Neural progenitor cell (in vitro differentiated cells): ENCODE results near the gene TFAP2E. TPM values are rescaled to one million over a fixed set of nuclear protein-coding genes. Genes with fewer than 3 reads are reported as not detected.

Experiments
- DNase-seq: peaks from one replicate; pipeline ENCODE4 v3.0.0-alpha.2; 2016; ENCODE audit warnings: low spot score
- H2AFZ ChIP-seq: fragments of 200-600 bp; sonication (generic); replicated peaks from 2 replicates; pipeline ENCODE4 v1.6.1; 2016; ENCODE audit warnings: antibody characterized with exemption
- H3F3A ChIP-seq: fragments of 200-600 bp; sonication (generic); 2 replicates; pipeline ENCODE4 v1.6.1; 2016; ENCODE audit warnings: antibody characterized with exemption, low read depth
- H3K27ac ChIP-seq: fragments of 200-600 bp; sonication (generic); 2 replicates; pipeline ENCODE4 v1.5.1; 2016; ENCODE audit warnings: mild to moderate bottlenecking
- H3K27me3 ChIP-seq: fragments of 200-600 bp; sonication (generic); 2 replicates; pipeline ENCODE4 v1.6.1; 2016; ENCODE audit warnings: mild to moderate bottlenecking, moderate library complexity
- H3K36me3 ChIP-seq: fragments of 200-600 bp; sonication (generic); 2 replicates; pipeline ENCODE4 v1.5.1; 2016
- H3K4me1 ChIP-seq: fragments of 200-600 bp; sonication (generic); 2 replicates; pipeline ENCODE4 v1.6.1; 2016; ENCODE audit warnings: mixed run types
- H3K4me2 ChIP-seq: fragments of 200-600 bp; sonication (generic); 2 replicates; pipeline ENCODE4 v1.6.1; 2016
- H3K4me3 ChIP-seq: fragments of 200-600 bp; sonication (generic); 2 replicates; pipeline ENCODE4 v1.5.1; 2016
- H3K79me2 ChIP-seq: fragments of 200-600 bp; sonication (generic); 2 replicates; pipeline ENCODE4 v1.6.1; 2016; ENCODE audit warnings: low read depth
- H3K9ac ChIP-seq: fragments of 200-600 bp; sonication (generic); 2 replicates; pipeline ENCODE4 v1.6.1; 2016
- H3K9me3 ChIP-seq: fragments of 200-600 bp; sonication (generic); 2 replicates; pipeline ENCODE4 v1.5.1; 2016; ENCODE audit warnings: low read depth
- H4K20me1 ChIP-seq: fragments of 200-600 bp; sonication (generic); 2 replicates; pipeline ENCODE4 v1.6.1; 2016; ENCODE audit warnings: low read depth
- H3K27ac Mint-ChIP-seq: 3 replicates; pipeline ENCODE4 v1.8.0; 2021; ENCODE audit warnings: mixed read lengths
- H3K27me3 Mint-ChIP-seq: 2 replicates; pipeline ENCODE4 v1.8.0; 2022; ENCODE audit warnings: low read depth, mild to moderate bottlenecking, inconsistent platforms, moderate library complexity, mixed read lengths; ENCODE audit not compliant: insufficient read depth
- H3K36me3 Mint-ChIP-seq: 3 replicates; pipeline ENCODE4 v1.8.0; 2021; ENCODE audit warnings: mixed read lengths
- H3K4me1 Mint-ChIP-seq: 3 replicates; pipeline ENCODE4 v1.8.0; 2021; ENCODE audit warnings: mixed read lengths
- H3K4me3 Mint-ChIP-seq: 3 replicates; pipeline ENCODE4 v1.8.0; 2021; ENCODE audit warnings: mild to moderate bottlenecking, moderate library complexity, mixed read lengths
- H3K9me3 Mint-ChIP-seq: 3 replicates; pipeline ENCODE4 v1.8.0; 2020; ENCODE audit warnings: mixed read lengths
- EZH2 ChIP-seq: fragments of 200-600 bp; sonication (generic); IDR thresholded peaks from 2 replicates; pipeline ENCODE4 v1.6.1; 2017; ENCODE audit warnings: antibody characterized with exemption, mild to moderate bottlenecking, moderate library complexity
- EZH2phosphoT487 ChIP-seq: fragments of 200-600 bp; sonication (generic); IDR thresholded peaks from 2 replicates; pipeline ENCODE4 v1.6.1; 2017; ENCODE audit warnings: antibody characterized with exemption
- total RNA-seq: library from RNA; depleted of rRNA; stranded (reverse); fragments of >200 nt; gene quantifications from 2 replicates; pipeline ENCODE4 v1.2.3, GENCODE V29; 2015; ENCODE audit warnings: low replicate concordance
- TF ChIP-seq, protein P1 (sequence below): fragments of 200-600 bp; sonication (generic); IDR thresholded peaks from 2 replicates; pipeline ENCODE4 v1.5.1; 2017; ENCODE audit warnings: antibody characterized with exemption, mild to moderate bottlenecking

TFAP2E gene
- total RNA-seq, 1 donor from 2014 or later = not detected

- no peak for DNase-seq
- no peak overlapping the region for H3K27ac Mint-ChIP-seq
- Histone ChIP-seq H3K9me3 (no peaks in the 10 kb centered on the region), H2AFZ (no peak overlapping the region), H3K27me3 (no peaks in the 10 kb centered on the region), H4K20me1 (peaks cover 8% of the 10 kb centered on the region), H3K4me1 (no peaks in the 10 kb centered on the region), H3K9ac (no peak overlapping the region), H3K79me2 (no peaks in the 10 kb centered on the region), H3K27ac (no peak overlapping the region), H3K4me3 (no peak overlapping the region), H3F3A (no peaks in the 10 kb centered on the region), H3K4me2 (no peak overlapping the region), H3K36me3 (no peaks in the 10 kb centered on the region)
- no peak overlapping the region for H3K4me3 Mint-ChIP-seq
- no peaks in the 10 kb centered on the region for H3K27me3 Mint-ChIP-seq
- H3K9me3 Mint-ChIP-seq = no peaks in the 10 kb centered on the region
- H3K4me1 Mint-ChIP-seq = peaks cover 11% of the 10 kb centered on the region
- H3K36me3 Mint-ChIP-seq = peaks cover 25% of the 10 kb centered on the region
- TF ChIP-seq EZH2phosphoT487 = no peak
- no peak for TF ChIP-seq EZH2
- TF ChIP-seq, protein P1, sequence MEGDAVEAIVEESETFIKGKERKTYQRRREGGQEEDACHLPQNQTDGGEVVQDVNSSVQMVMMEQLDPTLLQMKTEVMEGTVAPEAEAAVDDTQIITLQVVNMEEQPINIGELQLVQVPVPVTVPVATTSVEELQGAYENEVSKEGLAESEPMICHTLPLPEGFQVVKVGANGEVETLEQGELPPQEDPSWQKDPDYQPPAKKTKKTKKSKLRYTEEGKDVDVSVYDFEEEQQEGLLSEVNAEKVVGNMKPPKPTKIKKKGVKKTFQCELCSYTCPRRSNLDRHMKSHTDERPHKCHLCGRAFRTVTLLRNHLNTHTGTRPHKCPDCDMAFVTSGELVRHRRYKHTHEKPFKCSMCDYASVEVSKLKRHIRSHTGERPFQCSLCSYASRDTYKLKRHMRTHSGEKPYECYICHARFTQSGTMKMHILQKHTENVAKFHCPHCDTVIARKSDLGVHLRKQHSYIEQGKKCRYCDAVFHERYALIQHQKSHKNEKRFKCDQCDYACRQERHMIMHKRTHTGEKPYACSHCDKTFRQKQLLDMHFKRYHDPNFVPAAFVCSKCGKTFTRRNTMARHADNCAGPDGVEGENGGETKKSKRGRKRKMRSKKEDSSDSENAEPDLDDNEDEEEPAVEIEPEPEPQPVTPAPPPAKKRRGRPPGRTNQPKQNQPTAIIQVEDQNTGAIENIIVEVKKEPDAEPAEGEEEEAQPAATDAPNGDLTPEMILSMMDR = no peak
Measured at GRCh38 chr1:35600593-35600992, 27.5 kb downstream of the TFAP2E start.

GRCh38 chr1:35603468-35603867 is 30.4 kb downstream of the TFAP2E start:
- H3K36me3 ChIP-seq = peaks cover 3% of the 10 kb centered on the region
- Mint-ChIP-seq H3K36me3 (peaks cover 39% of the 10 kb centered on the region), H3K9me3 (no peaks in the 10 kb centered on the region), H3K4me1 (peaks cover 20% of the 10 kb centered on the region), H3K4me3 (no peak overlapping the region), H3K27me3 (no peaks in the 10 kb centered on the region), H3K27ac (no peak overlapping the region)
- no peaks in the 10 kb centered on the region for H3F3A ChIP-seq
- peaks cover 8% of the 10 kb centered on the region for H4K20me1 ChIP-seq
- H3K9me3 ChIP-seq = no peaks in the 10 kb centered on the region
- DNase-seq = no peak
- TF ChIP-seq EZH2phosphoT487 (no peak), EZH2 (no peak)
- TF ChIP-seq, protein P1 = no peak
- peaks cover 18% of the 10 kb centered on the region for H3K79me2 ChIP-seq
- no peak overlapping the region for H3K27ac ChIP-seq
- no peaks in the 10 kb centered on the region for H3K4me1 ChIP-seq
- no peaks in the 10 kb centered on the region for H3K27me3 ChIP-seq
- no peak overlapping the region for H2AFZ ChIP-seq
- no peak overlapping the region for H3K4me2 ChIP-seq
- no peak overlapping the region for H3K9ac ChIP-seq
- no peak overlapping the region for H3K4me3 ChIP-seq

GRCh38 chr1:35603941-35604340 is 30.8 kb downstream of the TFAP2E start:
- Histone ChIP-seq H3K9ac (no peak overlapping the region), H4K20me1 (peaks cover 8% of the 10 kb centered on the region), H3K4me1 (no peaks in the 10 kb centered on the region), H3K9me3 (no peaks in the 10 kb centered on the region), H3F3A (no peaks in the 10 kb centered on the region), H3K79me2 (peaks cover 18% of the 10 kb centered on the region), H3K27ac (no peak overlapping the region), H3K4me3 (no peak overlapping the region), H2AFZ (no peak overlapping the region), H3K36me3 (peaks cover 3% of the 10 kb centered on the region), H3K4me2 (no peak overlapping the region), H3K27me3 (no peaks in the 10 kb centered on the region)
- DNase-seq = no peak
- H3K9me3 Mint-ChIP-seq = no peaks in the 10 kb centered on the region
- peaks cover 41% of the 10 kb centered on the region for H3K36me3 Mint-ChIP-seq
- H3K4me1 Mint-ChIP-seq = peaks cover 20% of the 10 kb centered on the region
- TF ChIP-seq EZH2 (no peak), EZH2phosphoT487 (no peak)
- TF ChIP-seq, protein P1 = no peak
- no peaks in the 10 kb centered on the region for H3K27me3 Mint-ChIP-seq
- H3K27ac Mint-ChIP-seq = no peak overlapping the region
- no peak overlapping the region for H3K4me3 Mint-ChIP-seq
